Keratinocyte (primary cell): ENCODE data around the gene CAPNS2. TPM values are rescaled to one million over a fixed set of nuclear protein-coding genes. Genes with fewer than 3 reads are reported as not detected.

Experiments
- DNase-seq: peaks from one replicate; pipeline ENCODE4 v3.0.0-alpha.2; 2011; ENCODE audit warnings: low read depth, missing footprints, low spot score
- FAIRE-seq: peaks from 2 replicates; lab custom pipeline; 2011; peaks lifted over from hg19 to GRCh38; lab: Jason Lieb, UNC
- H2AFZ ChIP-seq: 2 replicates; pipeline ENCODE4 v1.6.0; 2012; ENCODE audit warnings: low read length, control low read depth, inconsistent platforms; ENCODE audit not compliant: control insufficient read depth
- H3K27ac ChIP-seq: 2 replicates; pipeline ENCODE4 v1.5.1; 2011; ENCODE audit warnings: low read length; ENCODE audit not compliant: control insufficient read depth, insufficient read depth
- H3K27me3 ChIP-seq: 3 replicates; pipeline ENCODE4 v1.6.0; 2011; ENCODE audit warnings: low read length; ENCODE audit not compliant: control insufficient read depth, insufficient read depth; ENCODE audit errors: extremely low read depth
- H3K36me3 ChIP-seq, 2 experiments: 2 replicates in 1 of 2; 3 replicates in 1 of 2; pipeline ENCODE4 v1.5.1; 2011; ENCODE audit warnings: low read length in 2 of 2, mild to moderate bottlenecking in 1 of 2; ENCODE audit not compliant: control insufficient read depth in 2 of 2, insufficient read depth in 2 of 2; ENCODE audit errors: extremely low read depth in 1 of 2
- H3K4me1 ChIP-seq: 3 replicates; pipeline ENCODE4 v1.5.1; 2011; ENCODE audit warnings: low read length; ENCODE audit not compliant: control insufficient read depth, insufficient read depth; ENCODE audit errors: extremely low read depth
- H3K4me2 ChIP-seq: 3 replicates; pipeline ENCODE4 v1.6.0; 2011; ENCODE audit warnings: low read depth, low read length; ENCODE audit not compliant: control insufficient read depth, insufficient read depth; ENCODE audit errors: extremely low read depth
- H3K4me3 ChIP-seq, 3 experiments: fragments of 200-600 bp in 1 of 3; sonication (generic) in 1 of 3; 2 replicates in 2 of 3; 3 replicates in 1 of 3; pipeline ENCODE4 v1.5.1; 2011 to 2016; ENCODE audit warnings: low read length in 3 of 3, mild to moderate bottlenecking in 3 of 3, control low read depth in 2 of 3, inconsistent platforms in 1 of 3, low read depth in 1 of 3, mixed read lengths in 1 of 3, mixed run types in 1 of 3, moderate library complexity in 1 of 3; ENCODE audit not compliant: control insufficient read depth in 2 of 3, insufficient read depth in 2 of 3; ENCODE audit errors: extremely low read depth in 1 of 3
- H3K79me2 ChIP-seq: 2 replicates; pipeline ENCODE4 v1.6.0; 2012; ENCODE audit warnings: low read length; ENCODE audit not compliant: control insufficient read depth, insufficient read depth
- H3K9ac ChIP-seq: 3 replicates; pipeline ENCODE4 v1.6.0; 2011; ENCODE audit warnings: low read length; ENCODE audit not compliant: control insufficient read depth, insufficient read depth; ENCODE audit errors: extremely low read depth
- H3K9me1 ChIP-seq: 3 replicates; pipeline ENCODE4 v1.6.0; 2011; ENCODE audit warnings: low read length; ENCODE audit not compliant: control insufficient read depth, insufficient read depth; ENCODE audit errors: extremely low read depth
- H3K9me3 ChIP-seq: 2 replicates; pipeline ENCODE4 v1.5.1; 2012; ENCODE audit warnings: low read depth, low read length; ENCODE audit not compliant: control insufficient read depth
- H4K20me1 ChIP-seq: 3 replicates; pipeline ENCODE4 v1.6.0; 2011; ENCODE audit warnings: low read length; ENCODE audit not compliant: control insufficient read depth, insufficient read depth; ENCODE audit errors: extremely low read depth
- EZH2 ChIP-seq: IDR thresholded peaks from one replicate; pipeline ENCODE4 v1.6.1; 2012; ENCODE audit warnings: inconsistent platforms, mild to moderate bottlenecking, low read length, moderate library complexity
- dilution Hi-C: fragments of 300-500 bp; cut with MboI; formaldehyde crosslinking; loops from one replicate; pipeline ENCODE4 v1.7.0; 2020; ENCODE audit warnings: low sequenced_read_pairs; ENCODE audit not compliant: extremely low pct_ligation_motif_present
- polyA plus RNA-seq, 5 experiments: library from polyadenylated mRNA; depleted of rRNA in 3 of 5; stranded (reverse) in 3 of 5; stranded (forward) in 1 of 5; unstranded in 1 of 5; fragments of >200 nt; gene quantifications; 1 replicate in 1 of 5; 2 replicates in 3 of 5; 3 replicates in 1 of 5; pipeline versions ENCODE4 v1.2.1 to v1.2.3, GENCODE V29; 2011 to 2012; ENCODE audit warnings: missing spikeins in 2 of 5, low read depth in 1 of 5, low replicate concordance in 1 of 5
- TF ChIP-seq, protein P1 (sequence below), 3 experiments: IDR thresholded peaks in 1 of 3; conservative IDR thresholded peaks in 1 of 3; optimal IDR thresholded peaks in 1 of 3; 2 replicates in 2 of 3; 3 replicates in 1 of 3; pipeline versions ENCODE3 to v1.5.1; 2011; ENCODE audit warnings: low read length in 3 of 3, mild to moderate bottlenecking in 3 of 3, moderate library complexity in 2 of 3, control low read depth in 1 of 3, inconsistent platforms in 1 of 3; ENCODE audit not compliant: insufficient read depth in 2 of 3; ENCODE audit errors: extremely low read depth in 1 of 3

CAPNS2 gene
- polyA plus RNA-seq, 1 donor (not counting 4 experiments of a cell fraction or from before 2014, with no cell fraction given), result 70.5 TPM

- no peak for DNase-seq
Observed at GRCh38 chr16:55575496-55575895, 9.0 kb downstream of the CAPNS2 start.

DNA sequence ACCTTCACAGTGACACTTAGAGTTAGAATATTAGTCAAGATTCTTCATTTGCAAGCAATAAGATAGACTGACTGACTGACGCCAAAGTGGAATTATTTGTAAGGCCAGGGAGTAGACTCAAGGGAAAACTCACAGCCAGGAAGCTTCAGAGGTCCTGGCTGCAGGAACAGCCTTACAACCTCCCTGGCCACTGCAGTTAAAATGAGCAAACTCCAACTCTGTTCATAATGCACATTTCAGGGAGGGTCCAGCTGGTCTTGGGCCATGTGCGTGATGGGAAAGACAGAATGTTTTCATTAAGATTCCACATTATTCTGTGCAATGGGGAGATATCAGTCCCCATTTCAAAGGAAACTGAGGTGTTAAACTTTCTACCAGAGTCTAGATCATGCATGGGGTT lies 9.9 kb downstream of the CAPNS2 start:
- Histone ChIP-seq H2AFZ (no peak overlapping the region), H3K4me3 (no peak overlapping the region), H3K27me3 (no peaks in the 10 kb centered on the region), H4K20me1 (no peaks in the 10 kb centered on the region), H3K9me3 (no peaks in the 10 kb centered on the region), H3K79me2 (no peaks in the 10 kb centered on the region), H3K4me1 (peaks cover 5% of the 10 kb centered on the region), H3K36me3 (peaks cover 10 to 21% of the 10 kb centered on the region in 2 experiments), H3K9me1 (no peaks in the 10 kb centered on the region), H3K9ac (no peak overlapping the region), H3K4me2 (no peak overlapping the region), H3K27ac (no peak overlapping the region)
- DNase-seq, result no peak
- TF ChIP-seq, protein P1, sequence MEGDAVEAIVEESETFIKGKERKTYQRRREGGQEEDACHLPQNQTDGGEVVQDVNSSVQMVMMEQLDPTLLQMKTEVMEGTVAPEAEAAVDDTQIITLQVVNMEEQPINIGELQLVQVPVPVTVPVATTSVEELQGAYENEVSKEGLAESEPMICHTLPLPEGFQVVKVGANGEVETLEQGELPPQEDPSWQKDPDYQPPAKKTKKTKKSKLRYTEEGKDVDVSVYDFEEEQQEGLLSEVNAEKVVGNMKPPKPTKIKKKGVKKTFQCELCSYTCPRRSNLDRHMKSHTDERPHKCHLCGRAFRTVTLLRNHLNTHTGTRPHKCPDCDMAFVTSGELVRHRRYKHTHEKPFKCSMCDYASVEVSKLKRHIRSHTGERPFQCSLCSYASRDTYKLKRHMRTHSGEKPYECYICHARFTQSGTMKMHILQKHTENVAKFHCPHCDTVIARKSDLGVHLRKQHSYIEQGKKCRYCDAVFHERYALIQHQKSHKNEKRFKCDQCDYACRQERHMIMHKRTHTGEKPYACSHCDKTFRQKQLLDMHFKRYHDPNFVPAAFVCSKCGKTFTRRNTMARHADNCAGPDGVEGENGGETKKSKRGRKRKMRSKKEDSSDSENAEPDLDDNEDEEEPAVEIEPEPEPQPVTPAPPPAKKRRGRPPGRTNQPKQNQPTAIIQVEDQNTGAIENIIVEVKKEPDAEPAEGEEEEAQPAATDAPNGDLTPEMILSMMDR (optimal IDR thresholded peaks at IDR 0.05 in 1 of 3, IDR thresholded peaks at IDR 0.05 in 1 of 3, conservative IDR thresholded peaks at IDR 0.05 in 1 of 3; ENCODE audit: extremely low read depth in 1 of 3, insufficient read depth in 2 of 3, low read length in 3 of 3), result no peak
- no peak for TF ChIP-seq EZH2
- dilution Hi-C loops, result no loop called here
- no peak for FAIRE-seq

More at GRCh38 chr16:55575496-55575895, 9.0 kb downstream of the CAPNS2 start:
- H3K36me3 ChIP-seq, result peaks cover 10 to 25% of the 10 kb centered on the region in 2 experiments
- H3K79me2 ChIP-seq, result no peaks in the 10 kb centered on the region
- no peak for FAIRE-seq
- TF ChIP-seq EZH2, result no peak
- TF ChIP-seq, protein P1 (optimal IDR thresholded peaks at IDR 0.05 in 1 of 3, IDR thresholded peaks at IDR 0.05 in 1 of 3, conservative IDR thresholded peaks at IDR 0.05 in 1 of 3; ENCODE audit: extremely low read depth in 1 of 3, insufficient read depth in 2 of 3, low read length in 3 of 3), result no peak
- H3K9me1 ChIP-seq, result no peaks in the 10 kb centered on the region
- no peaks in the 10 kb centered on the region for H3K9me3 ChIP-seq
- H3K4me3 ChIP-seq, result no peak overlapping the region
- no peaks in the 10 kb centered on the region for H3K27me3 ChIP-seq
- H3K4me2 ChIP-seq, result no peak overlapping the region
- H3K4me1 ChIP-seq, result peaks cover 5% of the 10 kb centered on the region
- H3K9ac ChIP-seq, result no peak overlapping the region
- dilution Hi-C loops, result no loop called here
- no peak overlapping the region for H3K27ac ChIP-seq
- no peak overlapping the region for H2AFZ ChIP-seq
- no peaks in the 10 kb centered on the region for H4K20me1 ChIP-seq
